ENCODE measurements around the gene RSL1D1.

RSL1D1 gene

GRCh38 chr16:11851294-11852091, at the start of gene RSL1D1:
Gene RSL1D1 (minus strand): TSS chr16:11851542. CDS start chr16:11851512, 30 bp downstream.
- peak; percentile 96 for DNase-seq (ENCODE audit: low spot score)

- DNase-seq (ENCODE audit: low spot score), result no peak
Measured at GRCh38 chr16:11901091-11901490, 49.7 kb upstream of the RSL1D1 start.

- no peak for DNase-seq (ENCODE audit: low spot score)
Measured at GRCh38 chr16:11896486-11897176, 45.3 kb upstream of the RSL1D1 start.

- no peak for DNase-seq (ENCODE audit: low spot score)
Measured at GRCh38 chr16:11893571-11893970, 42.2 kb upstream of the RSL1D1 start.

- DNase-seq (ENCODE audit: low spot score), result no peak
Measured at GRCh38 chr16:11892761-11893160, 41.4 kb upstream of the RSL1D1 start.

- no peak for DNase-seq (ENCODE audit: low spot score)
Measured at GRCh38 chr16:11890231-11890965, 39.1 kb upstream of the RSL1D1 start.

- DNase-seq (ENCODE audit: low spot score), result no peak
Measured at GRCh38 chr16:11886881-11887280, 35.5 kb upstream of the RSL1D1 start.

GRCh38 chr16:11884035-11884434, 32.7 kb upstream of the RSL1D1 start:
- no peak for DNase-seq (ENCODE audit: low spot score)

GRCh38 chr16:11880007-11880406, 28.7 kb upstream of the RSL1D1 start:
- no peak for DNase-seq (ENCODE audit: low spot score)

- no peak for DNase-seq (ENCODE audit: low spot score)
Measured at GRCh38 chr16:11877374-11877773, 26.0 kb upstream of the RSL1D1 start.

- no peak for DNase-seq (ENCODE audit: low spot score)
Measured at GRCh38 chr16:11876306-11876705, 25.0 kb upstream of the RSL1D1 start.

- DNase-seq (ENCODE audit: low spot score), result no peak
Measured at GRCh38 chr16:11875721-11876120, 24.4 kb upstream of the RSL1D1 start.

GRCh38 chr16:11871193-11871592, 19.9 kb upstream of the RSL1D1 start:
- no peak for DNase-seq (ENCODE audit: low spot score)

GRCh38 chr16:11870399-11870798, 19.1 kb upstream of the RSL1D1 start:
- DNase-seq (ENCODE audit: low spot score), result no peak

GRCh38 chr16:11869353-11870228, 18.2 kb upstream of the RSL1D1 start:
- no peak for DNase-seq (ENCODE audit: low spot score)

GRCh38 chr16:11868412-11868980, 17.2 kb upstream of the RSL1D1 start:
- DNase-seq (ENCODE audit: low spot score), result no peak

- no peak for DNase-seq (ENCODE audit: low spot score)
Measured at GRCh38 chr16:11862489-11862888, 11.1 kb upstream of the RSL1D1 start.

- no peak for DNase-seq (ENCODE audit: low spot score)
Measured at GRCh38 chr16:11857161-11857560, 5.8 kb upstream of the RSL1D1 start.

- DNase-seq (ENCODE audit: low spot score), result no peak
Measured at GRCh38 chr16:11852092-11852809, 909 bp upstream of the RSL1D1 start.

GRCh38 chr16:11848842-11849241, 2.5 kb downstream of the RSL1D1 start:
- DNase-seq (ENCODE audit: low spot score), result no peak

- DNase-seq (ENCODE audit: low spot score), result no peak
Measured at GRCh38 chr16:11844499-11844898, 6.8 kb downstream of the RSL1D1 start.
